Nephron (organoid): ENCODE measurements around the gene KLK14.

Source experiments
- H3K27ac Mint-ChIP-seq, 3 experiments: 2 replicates each; pipeline ENCODE4 v1.8.0; 2020; ENCODE audit warnings: mixed read lengths in 3 of 3, mild to moderate bottlenecking in 2 of 3, moderate library complexity in 1 of 3
- H3K27me3 Mint-ChIP-seq: 2 replicates; pipeline ENCODE4 v1.8.0; 2021; ENCODE audit warnings: low read depth, mild to moderate bottlenecking, moderate library complexity, mixed read lengths
- H3K36me3 Mint-ChIP-seq: 2 replicates; pipeline ENCODE4 v1.8.0; 2020; ENCODE audit warnings: low read depth, mixed read lengths
- H3K4me1 Mint-ChIP-seq: 2 replicates; pipeline ENCODE4 v1.8.0; 2020; ENCODE audit warnings: mixed read lengths
- H3K4me3 Mint-ChIP-seq, 3 experiments: 2 replicates each; pipeline ENCODE4 v1.8.0; 2020; ENCODE audit warnings: mild to moderate bottlenecking in 3 of 3, mixed read lengths in 3 of 3, moderate library complexity in 2 of 3
- H3K9me3 Mint-ChIP-seq: 2 replicates; pipeline ENCODE4 v1.8.0; 2020; ENCODE audit warnings: mixed read lengths
- CTCF ChIP-seq, 3 experiments: fragments of 200-600 bp; sonication (generic); IDR thresholded peaks; one replicate each; pipeline ENCODE4 v1.5.0; 2021; ENCODE audit warnings: antibody characterized with exemption in 3 of 3; ENCODE audit not compliant: unreplicated experiment in 3 of 3

KLK14 gene

DNA sequence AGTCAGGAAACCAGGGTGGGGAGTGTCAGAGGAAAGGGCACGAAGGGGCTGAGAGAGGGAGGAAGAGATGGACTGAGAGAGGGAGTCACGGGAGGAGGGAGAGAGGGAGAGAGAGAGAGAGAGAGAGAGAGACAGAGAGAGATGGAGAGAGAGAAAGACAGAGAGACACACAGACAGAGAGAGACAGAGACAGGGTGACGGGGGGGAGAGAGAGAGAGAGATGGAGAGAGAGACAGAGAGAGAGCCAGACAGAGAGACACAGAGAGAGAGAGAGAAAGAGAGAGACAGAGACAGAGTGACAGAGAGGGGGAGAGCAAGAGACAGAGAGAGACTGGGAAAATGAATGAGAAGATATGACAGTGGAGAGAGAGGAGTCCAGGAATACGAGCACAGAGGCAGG, 494 bp upstream of the KLK14 start:
- Mint-ChIP-seq H3K4me3 (no peak overlapping the region), H3K4me1 (no peaks in the 10 kb centered on the region), H3K9me3 (no peaks in the 10 kb centered on the region), H3K27me3 (peaks cover 30% of the 10 kb centered on the region), H3K36me3 (no peaks in the 10 kb centered on the region), H3K27ac (no peak overlapping the region)
- no peak for TF ChIP-seq CTCF (IDR thresholded peaks at IDR 0.05; ENCODE audit: unreplicated experiment in 3 of 3)

DNA sequence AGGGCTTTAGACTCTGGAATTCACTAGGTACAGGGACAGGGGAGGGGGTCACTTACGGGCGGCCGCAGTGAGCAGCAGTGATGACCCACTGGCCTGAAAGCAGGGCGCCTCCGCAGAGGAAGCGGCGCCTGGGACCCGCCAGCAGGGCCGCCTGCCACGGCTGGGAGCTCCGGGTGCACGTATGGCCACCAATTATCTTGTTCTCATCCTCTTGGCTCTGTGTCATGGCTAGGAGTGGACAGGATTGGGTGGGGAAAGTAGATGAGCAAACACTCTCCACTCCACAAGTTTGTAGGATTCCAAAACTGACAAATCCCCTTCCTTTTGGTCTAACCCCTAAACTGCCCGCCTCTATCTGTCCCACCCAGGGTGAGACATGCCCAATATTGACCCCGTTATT, 1.2 kb downstream of the KLK14 start:
- Mint-ChIP-seq H3K27me3 (peaks cover 33% of the 10 kb centered on the region), H3K4me1 (no peaks in the 10 kb centered on the region), H3K36me3 (no peaks in the 10 kb centered on the region), H3K27ac (no peak overlapping the region), H3K4me3 (no peak overlapping the region), H3K9me3 (no peaks in the 10 kb centered on the region)
- TF ChIP-seq CTCF (IDR thresholded peaks at IDR 0.05; ENCODE audit: unreplicated experiment in 3 of 3): no peak

GRCh38 chr19:51079481-51080110, 3.1 kb downstream of the KLK14 start:
- Mint-ChIP-seq H3K36me3 (no peaks in the 10 kb centered on the region), H3K27me3 (peaks cover 31% of the 10 kb centered on the region), H3K9me3 (no peaks in the 10 kb centered on the region), H3K4me1 (no peaks in the 10 kb centered on the region), H3K27ac (no peak overlapping the region), H3K4me3 (no peak overlapping the region)
- TF ChIP-seq CTCF (IDR thresholded peaks at IDR 0.05; ENCODE audit: unreplicated experiment in 3 of 3): no peak

GRCh38 chr19:51078731-51079130, 4.0 kb downstream of the KLK14 start:
- H3K9me3 Mint-ChIP-seq: peaks cover 6% of the 10 kb centered on the region
- H3K27ac Mint-ChIP-seq: no peak overlapping the region
- no peaks in the 10 kb centered on the region for H3K36me3 Mint-ChIP-seq
- TF ChIP-seq CTCF (IDR thresholded peaks at IDR 0.05; ENCODE audit: unreplicated experiment in 3 of 3): no peak
- H3K4me1 Mint-ChIP-seq: no peaks in the 10 kb centered on the region
- H3K4me3 Mint-ChIP-seq: no peak overlapping the region
- H3K27me3 Mint-ChIP-seq: peaks cover 27% of the 10 kb centered on the region

DNA sequence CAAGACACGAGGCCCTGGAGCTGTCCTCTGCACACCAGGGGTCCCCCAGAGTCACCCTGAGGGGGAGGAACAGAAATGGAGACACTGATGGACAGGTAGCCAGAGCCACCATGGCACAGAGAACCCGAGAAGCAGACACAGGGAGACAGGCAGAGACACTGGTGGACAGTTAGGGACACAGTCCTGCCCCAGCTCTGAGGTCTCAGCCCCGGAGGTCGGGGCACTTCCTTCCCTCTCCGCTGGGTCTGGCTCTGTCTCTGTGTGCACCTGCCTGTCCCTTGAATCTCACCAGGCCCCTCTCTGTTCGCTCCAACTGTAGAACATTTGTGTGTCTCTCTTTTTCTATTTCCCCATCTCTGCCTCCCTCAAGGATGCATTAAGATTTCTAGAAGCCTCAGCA, 4.6 kb downstream of the KLK14 start:
- Mint-ChIP-seq H3K36me3 (no peaks in the 10 kb centered on the region), H3K4me3 (no peak overlapping the region), H3K9me3 (peaks cover 6% of the 10 kb centered on the region), H3K27me3 (peaks cover 21% of the 10 kb centered on the region), H3K4me1 (no peaks in the 10 kb centered on the region), H3K27ac (no peak overlapping the region)
- TF ChIP-seq CTCF (IDR thresholded peaks at IDR 0.05; ENCODE audit: unreplicated experiment in 3 of 3): no peak

GRCh38 chr19:51076631-51077213, 6.0 kb downstream of the KLK14 start:
- no peaks in the 10 kb centered on the region for H3K36me3 Mint-ChIP-seq
- no peak overlapping the region for H3K27ac Mint-ChIP-seq
- peaks cover 6% of the 10 kb centered on the region for H3K9me3 Mint-ChIP-seq
- no peaks in the 10 kb centered on the region for H3K4me1 Mint-ChIP-seq
- TF ChIP-seq CTCF (IDR thresholded peaks at IDR 0.05; ENCODE audit: unreplicated experiment in 3 of 3): no peak
- no peak overlapping the region for H3K4me3 Mint-ChIP-seq
- H3K27me3 Mint-ChIP-seq: peaks cover 10% of the 10 kb centered on the region
